Measurements from ENCODE around the gene USP14.

DNA sequence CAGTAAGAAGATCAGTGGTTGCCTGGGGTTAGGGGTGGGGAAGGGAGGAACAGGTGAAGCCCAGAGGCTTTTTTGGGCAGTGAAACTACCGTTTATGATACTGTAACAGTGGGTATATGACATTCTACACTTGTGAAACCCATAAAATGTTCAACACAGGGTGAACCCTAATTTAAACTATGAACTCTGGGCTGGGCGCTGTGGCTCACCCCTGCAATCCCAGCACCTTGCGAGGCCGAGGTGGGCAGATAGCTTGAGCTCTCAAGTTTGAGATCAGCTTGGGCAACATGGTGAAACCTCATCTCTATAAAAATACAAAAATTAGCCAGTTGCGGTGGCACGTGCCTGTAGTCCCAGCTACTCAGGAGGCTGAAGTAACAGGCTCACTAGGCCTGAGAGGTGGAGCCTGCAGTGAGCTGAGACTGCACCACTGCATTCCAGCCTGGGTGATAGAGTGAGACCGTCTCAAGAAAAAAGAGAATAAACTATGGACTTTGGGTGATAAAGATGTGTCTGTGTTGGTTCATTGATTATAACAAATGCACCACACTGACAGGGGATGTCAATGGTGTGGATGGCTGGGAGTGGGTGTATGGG is 17.6 kb upstream of the USP14 start:
- TF ChIP-seq, protein P1, sequence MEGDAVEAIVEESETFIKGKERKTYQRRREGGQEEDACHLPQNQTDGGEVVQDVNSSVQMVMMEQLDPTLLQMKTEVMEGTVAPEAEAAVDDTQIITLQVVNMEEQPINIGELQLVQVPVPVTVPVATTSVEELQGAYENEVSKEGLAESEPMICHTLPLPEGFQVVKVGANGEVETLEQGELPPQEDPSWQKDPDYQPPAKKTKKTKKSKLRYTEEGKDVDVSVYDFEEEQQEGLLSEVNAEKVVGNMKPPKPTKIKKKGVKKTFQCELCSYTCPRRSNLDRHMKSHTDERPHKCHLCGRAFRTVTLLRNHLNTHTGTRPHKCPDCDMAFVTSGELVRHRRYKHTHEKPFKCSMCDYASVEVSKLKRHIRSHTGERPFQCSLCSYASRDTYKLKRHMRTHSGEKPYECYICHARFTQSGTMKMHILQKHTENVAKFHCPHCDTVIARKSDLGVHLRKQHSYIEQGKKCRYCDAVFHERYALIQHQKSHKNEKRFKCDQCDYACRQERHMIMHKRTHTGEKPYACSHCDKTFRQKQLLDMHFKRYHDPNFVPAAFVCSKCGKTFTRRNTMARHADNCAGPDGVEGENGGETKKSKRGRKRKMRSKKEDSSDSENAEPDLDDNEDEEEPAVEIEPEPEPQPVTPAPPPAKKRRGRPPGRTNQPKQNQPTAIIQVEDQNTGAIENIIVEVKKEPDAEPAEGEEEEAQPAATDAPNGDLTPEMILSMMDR (IDR thresholded peaks at IDR 0.05; ENCODE audit: low read length): no peak
- TF ChIP-seq EZH2 (optimal IDR thresholded peaks at IDR 0.05; ENCODE audit: low read depth, low read length) (no peak), EZH2phosphoT487 (IDR thresholded peaks at IDR 0.05; ENCODE audit: low read length) (no peak)
